ENCODE results near the gene CDC14B.

The CDC14B gene

DNA sequence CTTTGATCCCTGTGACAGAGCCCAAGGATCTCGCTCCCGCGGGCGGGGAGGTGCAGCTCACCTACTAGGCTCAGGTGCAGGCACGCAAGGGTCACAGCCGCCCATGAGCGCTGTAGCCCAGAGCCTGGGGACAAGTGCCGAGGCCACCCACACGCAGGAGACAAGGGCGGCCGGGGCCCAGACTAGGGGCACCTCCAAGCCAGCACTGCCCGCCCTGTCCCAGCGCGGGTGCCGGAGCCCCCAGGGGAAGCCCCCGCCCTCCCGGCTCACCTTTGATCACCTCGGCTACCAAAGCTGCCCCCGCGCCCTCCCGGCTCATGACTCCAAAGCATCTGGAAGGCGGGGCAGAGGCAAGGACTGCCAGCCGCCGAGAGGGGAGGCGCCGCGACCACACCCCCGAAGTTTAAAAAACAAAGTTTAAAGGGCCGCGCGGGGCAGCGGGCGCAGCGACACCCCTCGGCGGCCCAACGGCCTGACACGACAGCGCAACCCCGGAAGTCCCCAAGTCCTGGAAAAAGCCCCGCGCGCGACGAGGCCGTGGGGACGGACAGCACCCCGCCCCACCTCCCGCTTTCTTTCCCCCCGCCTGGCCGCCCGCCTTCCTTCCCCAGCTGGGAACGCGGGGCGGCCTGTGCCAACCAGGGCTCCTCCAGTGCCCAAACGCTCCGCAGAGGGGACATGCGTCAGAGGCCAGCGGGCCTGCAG is 53.0 kb downstream of the CDC14B start:
- Histone ChIP-seq H4K20me1 (ENCODE audit: low read depth, low read length) (no peaks in the 10 kb centered on the region), H3K4me3 (ENCODE audit: insufficient read depth, low read length, poor library complexity, severe bottlenecking) (peak overlapping the region; percentile 53), H3K9ac (ENCODE audit: low read length) (peak overlapping the region; percentile 68), H3K27ac (ENCODE audit: low read depth, low read length) (no peak overlapping the region), H3K79me2 (ENCODE audit: insufficient read depth, low read length) (no peaks in the 10 kb centered on the region), H3F3A (ENCODE audit: insufficient read depth) (no peaks in the 10 kb centered on the region), H3K4me2 (ENCODE audit: low read depth, low read length, poor library complexity, severe bottlenecking) (peak overlapping the region; percentile 92), H3K27me3 (ENCODE audit: low read length) (no peaks in the 10 kb centered on the region), H3K9me2 (replicated peaks; ENCODE audit: insufficient read depth, low read length) (no peaks in the 10 kb centered on the region), H3K9me3 (ENCODE audit: insufficient read depth, low read length) (no peaks in the 10 kb centered on the region), H2AFZ (ENCODE audit: low read depth, low read length, severe bottlenecking) (peak overlapping the region; percentile 100), H3K36me3 (ENCODE audit: low read length) (no peaks in the 10 kb centered on the region)
- TF ChIP-seq, protein P1, sequence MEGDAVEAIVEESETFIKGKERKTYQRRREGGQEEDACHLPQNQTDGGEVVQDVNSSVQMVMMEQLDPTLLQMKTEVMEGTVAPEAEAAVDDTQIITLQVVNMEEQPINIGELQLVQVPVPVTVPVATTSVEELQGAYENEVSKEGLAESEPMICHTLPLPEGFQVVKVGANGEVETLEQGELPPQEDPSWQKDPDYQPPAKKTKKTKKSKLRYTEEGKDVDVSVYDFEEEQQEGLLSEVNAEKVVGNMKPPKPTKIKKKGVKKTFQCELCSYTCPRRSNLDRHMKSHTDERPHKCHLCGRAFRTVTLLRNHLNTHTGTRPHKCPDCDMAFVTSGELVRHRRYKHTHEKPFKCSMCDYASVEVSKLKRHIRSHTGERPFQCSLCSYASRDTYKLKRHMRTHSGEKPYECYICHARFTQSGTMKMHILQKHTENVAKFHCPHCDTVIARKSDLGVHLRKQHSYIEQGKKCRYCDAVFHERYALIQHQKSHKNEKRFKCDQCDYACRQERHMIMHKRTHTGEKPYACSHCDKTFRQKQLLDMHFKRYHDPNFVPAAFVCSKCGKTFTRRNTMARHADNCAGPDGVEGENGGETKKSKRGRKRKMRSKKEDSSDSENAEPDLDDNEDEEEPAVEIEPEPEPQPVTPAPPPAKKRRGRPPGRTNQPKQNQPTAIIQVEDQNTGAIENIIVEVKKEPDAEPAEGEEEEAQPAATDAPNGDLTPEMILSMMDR (IDR thresholded peaks at IDR 0.05; ENCODE audit: insufficient read depth, low read length, poor library complexity, severe bottlenecking), result peak; percentile 64
- TF ChIP-seq EZH2phosphoT487 (conservative IDR thresholded peaks at IDR 0.05; ENCODE audit: low read length), result no peak

DNA sequence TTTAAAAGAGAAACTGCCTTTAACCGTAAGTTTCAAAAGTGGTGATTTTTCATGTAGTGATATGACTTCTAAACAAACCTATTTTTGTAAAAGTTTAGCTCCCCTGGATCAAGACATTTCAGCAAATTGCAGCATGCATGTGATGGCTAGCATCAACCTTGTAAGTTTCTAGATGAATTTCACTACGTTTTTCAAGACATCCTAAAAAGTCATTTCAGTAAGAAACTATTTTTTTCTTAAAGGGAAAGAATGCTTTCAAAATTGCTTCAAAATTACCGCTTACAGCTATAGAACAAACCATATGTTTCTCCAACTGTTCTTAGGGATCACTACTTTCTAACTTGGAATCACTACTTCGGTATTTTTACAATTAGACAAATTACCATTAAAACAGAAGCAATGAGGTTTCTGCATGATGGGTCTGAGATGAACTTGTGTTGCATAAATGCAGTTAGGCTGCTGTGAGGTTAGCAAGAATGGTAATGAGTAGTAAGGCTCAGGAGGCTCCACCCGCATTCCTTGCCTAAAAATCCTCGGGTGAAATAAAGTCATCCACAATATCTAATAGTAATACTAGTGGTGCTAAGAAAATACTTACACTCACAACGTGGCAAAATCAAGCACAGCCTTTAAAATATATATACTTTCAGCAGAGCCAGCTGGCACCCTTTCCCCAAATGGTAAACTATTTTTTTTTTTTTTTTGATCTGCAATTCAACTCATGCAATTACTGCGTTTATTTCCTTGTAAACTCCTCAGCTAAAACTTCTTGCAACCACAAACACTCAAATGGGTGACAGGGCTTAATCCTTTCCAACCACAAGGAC is 53.8 kb downstream of the CDC14B start:
- H3K9me2 ChIP-seq (replicated peaks; ENCODE audit: insufficient read depth, low read length), result no peaks in the 10 kb centered on the region
- TF ChIP-seq, protein P1 (IDR thresholded peaks at IDR 0.05; ENCODE audit: insufficient read depth, low read length, poor library complexity, severe bottlenecking), result no peak
- TF ChIP-seq EZH2phosphoT487 (conservative IDR thresholded peaks at IDR 0.05; ENCODE audit: low read length), result no peak
- H3K27ac ChIP-seq (ENCODE audit: low read depth, low read length), result no peak overlapping the region
- no peaks in the 10 kb centered on the region for H4K20me1 ChIP-seq (ENCODE audit: low read depth, low read length)
- no peaks in the 10 kb centered on the region for H3K79me2 ChIP-seq (ENCODE audit: insufficient read depth, low read length)
- H3K27me3 ChIP-seq (ENCODE audit: low read length), result no peaks in the 10 kb centered on the region
- peak overlapping the region; percentile 68; the same call in 1 of the 2 replicates for H3K9ac ChIP-seq (ENCODE audit: low read length)
- H3K9me3 ChIP-seq (ENCODE audit: insufficient read depth, low read length), result no peaks in the 10 kb centered on the region
- H3K4me3 ChIP-seq (ENCODE audit: insufficient read depth, low read length, poor library complexity, severe bottlenecking), result peak overlapping the region; percentile 53
- H3K4me2 ChIP-seq (ENCODE audit: low read depth, low read length, poor library complexity, severe bottlenecking), result peak overlapping the region; percentile 92
- H2AFZ ChIP-seq (ENCODE audit: low read depth, low read length, severe bottlenecking), result peak overlapping the region; percentile 100
- no peaks in the 10 kb centered on the region for H3K36me3 ChIP-seq (ENCODE audit: low read length)
- no peaks in the 10 kb centered on the region for H3F3A ChIP-seq (ENCODE audit: insufficient read depth)

DNA sequence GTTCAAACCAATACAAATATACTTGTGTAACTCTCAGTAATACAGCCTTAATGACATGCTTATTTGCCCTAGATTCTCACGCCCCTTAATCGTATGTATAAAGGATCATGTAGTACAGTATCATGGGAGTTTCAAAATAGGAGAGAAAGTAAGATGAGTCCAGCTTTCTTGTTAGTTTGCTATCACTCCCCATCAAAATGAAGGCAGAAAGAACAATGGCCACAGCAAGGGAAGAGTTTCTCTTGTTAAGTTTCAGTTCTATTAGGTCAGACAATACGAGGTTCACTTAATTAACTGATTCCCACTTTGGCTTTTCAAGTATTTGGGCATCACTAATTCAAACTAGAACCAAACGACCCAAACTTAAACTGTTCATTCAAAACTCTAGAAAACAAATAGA is 55.4 kb downstream of the CDC14B start:
- H3K79me2 ChIP-seq (ENCODE audit: insufficient read depth, low read length), result no peaks in the 10 kb centered on the region
- no peaks in the 10 kb centered on the region for H3K9me2 ChIP-seq (replicated peaks; ENCODE audit: insufficient read depth, low read length)
- no peaks in the 10 kb centered on the region for H3K27me3 ChIP-seq (ENCODE audit: low read length)
- TF ChIP-seq EZH2phosphoT487 (conservative IDR thresholded peaks at IDR 0.05; ENCODE audit: low read length), result no peak
- TF ChIP-seq, protein P1 (IDR thresholded peaks at IDR 0.05; ENCODE audit: insufficient read depth, low read length, poor library complexity, severe bottlenecking), result no peak
- H2AFZ ChIP-seq (ENCODE audit: low read depth, low read length, severe bottlenecking), result no peak overlapping the region
- no peaks in the 10 kb centered on the region for H3K9me3 ChIP-seq (ENCODE audit: insufficient read depth, low read length)
- H3K9ac ChIP-seq (ENCODE audit: low read length), result no peak overlapping the region
- no peaks in the 10 kb centered on the region for H4K20me1 ChIP-seq (ENCODE audit: low read depth, low read length)
- no peaks in the 10 kb centered on the region for H3K36me3 ChIP-seq (ENCODE audit: low read length)
- H3K4me3 ChIP-seq (ENCODE audit: insufficient read depth, low read length, poor library complexity, severe bottlenecking), result no peak overlapping the region
- no peak overlapping the region for H3K4me2 ChIP-seq (ENCODE audit: low read depth, low read length, poor library complexity, severe bottlenecking)
- no peak overlapping the region for H3K27ac ChIP-seq (ENCODE audit: low read depth, low read length)
- H3F3A ChIP-seq (ENCODE audit: insufficient read depth), result no peaks in the 10 kb centered on the region
